ENCODE data around the gene SLX4IP. TPM values are rescaled to one million over a fixed set of nuclear protein-coding genes. Genes with fewer than 3 reads are reported as not detected.

The SLX4IP gene
- total RNA-seq (2016; rRNA removed; fragmentation: Illumina TruSeq; extraction: Trizol) (7.3 and 9.5 TPM in 2 replicates), polyA plus RNA-seq (2011; rRNA removed) (3.1 and 3.6 TPM in 2 replicates), polyA minus RNA-seq (2011; rRNA and poly(A)+ RNA removed; ENCODE audit: low replicate concordance) (4.8 and 8.5 TPM in 2 replicates), Bru-seq, nascent RNA (percentile 72 among the genes with signal in this experiment), BruChase-seq, experiment 1, labeled RNA remaining after a 6-hour chase (percentile 58 among the genes with signal in this experiment), BruChase-seq, experiment 2, labeled RNA remaining after a 2-hour chase (percentile 72 among the genes with signal in this experiment)
- 0.81 and 0.97 TPM in 2 replicates for total RNA-seq (2016; cell fraction: cytosol; rRNA removed; fragmentation: Illumina TruSeq; extraction: Trizol; ENCODE audit: low read depth)
- total RNA-seq (2016; cell fraction: insoluble cytoplasmic fraction; rRNA removed; fragmentation: Illumina TruSeq; extraction: Trizol): 6.8 and 8.5 TPM in 2 replicates
- total RNA-seq (2016; cell fraction: membrane; rRNA removed; fragmentation: Illumina TruSeq; extraction: Trizol): 3.8 and 4.3 TPM in 2 replicates
- 9.5 and 10.9 TPM in 2 replicates for total RNA-seq (2016; cell fraction: nucleus; rRNA removed; fragmentation: Illumina TruSeq; extraction: Trizol)
- 1.6 and 1.8 TPM in 2 replicates for polyA plus RNA-seq (2011; cell fraction: cytosol; rRNA removed)
- 5.5 and 5.7 TPM in 2 replicates for polyA plus RNA-seq (2011; cell fraction: nucleus; rRNA removed)
- polyA plus RNA-seq (2012): 2.5 and 3.1 TPM in 2 replicates
- polyA plus RNA-seq (2016; cell fraction: cytosol; fragmentation: Illumina TruSeq; extraction: Trizol; ENCODE audit: low read depth): 0.32 and 0.38 TPM in 2 replicates
- 4.0 TPM in 2 replicates for polyA plus RNA-seq (2016; cell fraction: insoluble cytoplasmic fraction; fragmentation: Illumina TruSeq; extraction: Trizol; ENCODE audit: low read depth)
- polyA plus RNA-seq (2016; cell fraction: membrane; fragmentation: Illumina TruSeq; extraction: Trizol; ENCODE audit: low read depth): 1.1 and 1.2 TPM in 2 replicates
- polyA plus RNA-seq (2016; cell fraction: nucleus; fragmentation: Illumina TruSeq; extraction: Trizol; ENCODE audit: insufficient read depth, low read depth): 9.4 and 10.0 TPM in 2 replicates
- 7.0 and 7.6 TPM in 2 replicates for polyA minus RNA-seq (2011; cell fraction: cytosol; rRNA and poly(A)+ RNA removed)
- 17.0 and 21.4 TPM in 2 replicates for polyA minus RNA-seq (2011; cell fraction: nucleus; rRNA and poly(A)+ RNA removed)
- long read RNA-seq, experiment 1, full-length matches to known transcripts: 1 of 14 reads
- long read RNA-seq, experiment 1, partial matches to known transcripts: 1 of 14 reads
- long read RNA-seq, experiment 1, other reads (novel, unspliced or antisense): 12 of 14 reads
- long read RNA-seq, experiment 2, partial matches to known transcripts: 0 of 8 reads
- long read RNA-seq, experiment 2, other reads (novel, unspliced or antisense): 8 of 8 reads

DNA sequence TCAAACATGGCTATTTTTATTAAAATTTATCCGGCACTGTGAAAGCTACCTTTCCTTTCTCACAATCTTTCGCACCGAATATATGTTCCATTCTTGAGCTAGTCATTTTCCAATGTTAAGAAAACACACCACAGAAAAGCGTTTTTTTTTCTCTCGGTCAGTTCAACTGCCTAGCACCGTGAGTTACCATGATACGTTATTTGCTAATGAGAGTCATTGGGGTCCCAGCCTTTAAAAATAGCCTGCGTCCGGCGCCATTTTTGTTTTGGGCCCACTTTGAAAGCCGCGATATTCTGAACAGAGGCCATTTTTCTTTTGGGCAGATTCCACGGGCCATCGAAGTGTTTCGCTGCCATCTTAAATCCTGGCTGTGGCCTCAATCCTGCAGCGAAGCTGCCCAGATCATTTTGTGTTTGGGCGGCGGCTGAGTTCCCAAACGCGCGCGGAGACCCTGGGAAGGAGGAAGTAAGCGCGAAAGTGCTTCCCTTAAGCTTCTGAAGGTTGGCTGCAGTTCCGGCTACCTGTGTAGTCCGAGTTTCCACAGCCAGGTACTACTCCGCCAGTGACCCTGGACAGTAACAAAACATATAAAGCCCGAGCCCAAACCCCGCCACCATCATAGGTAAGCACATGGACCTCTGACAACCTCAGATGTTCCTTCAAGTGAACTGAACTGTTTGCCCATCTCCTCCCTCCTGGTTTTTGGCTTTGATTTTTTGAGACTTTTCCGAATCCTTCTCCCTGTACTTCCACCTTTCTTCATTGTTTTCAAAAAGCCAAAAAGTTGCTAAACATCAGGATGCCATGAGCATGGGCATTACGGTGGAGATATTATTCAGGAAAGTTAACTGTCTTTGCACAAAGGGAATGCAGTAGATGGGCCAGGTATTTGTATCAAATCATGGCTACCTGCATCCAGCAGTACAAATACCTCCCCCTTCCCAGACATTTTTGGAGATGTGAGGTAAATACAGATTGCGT lies at the start of gene SLX4IP:
TSS of gene SLX4IP (plus strand) at position 474 of the 981 bp plus-strand sequence. CDS start 22,900 bp downstream, outside the sequence.
- H3K36me3 ChIP-seq (replicated peaks in 1 of 2; ENCODE audit: control insufficient read depth in 1 of 2, insufficient read depth in 2 of 2, low read length in 2 of 2): no peaks in the 10 kb centered on the region
- intact Hi-C loops (cut with micrococcal nuclease; ENCODE audit: unreplicated experiment) (loop anchor here (1.0 to 10.0 kb wide), 7 partner anchors 64 to 840 kb away; no protein-coding TSS in a partner anchor), in situ Hi-C loops (cut with HindIII; ENCODE audit: extremely low pct_ligation_motif_present, low pct_unique_long_range_greater_than_20kb) (loop anchor here (5.0 to 25.0 kb wide), 3 partner anchors 107 to 1102 kb away; no protein-coding TSS in a partner anchor)
- H3K79me2 ChIP-seq (ENCODE audit: insufficient read depth, low read length): peaks cover 65% of the 10 kb centered on the region
- H3K27me3 ChIP-seq (ENCODE audit: control insufficient read depth in 1 of 2, insufficient read depth in 2 of 2, low read length in 2 of 2): no peaks in the 10 kb centered on the region; a peak in 1 of 5 replicates
- peak within 1 kb of the TSS; percentile 92 for H3K9ac ChIP-seq (ENCODE audit: insufficient read depth, low read depth, low read length)
- peak; percentile 99 for DNase-seq (ENCODE audit: low spot score)
- no peaks in the 10 kb centered on the region for H3K9me3 ChIP-seq (ENCODE audit: low read length)
- peaks cover 51% of the 10 kb centered on the region for H3K4me1 ChIP-seq (ENCODE audit: insufficient read depth, low read length)
- H3K4me3 ChIP-seq (replicated peaks in 1 of 3; ENCODE audit: insufficient read depth in 1 of 3, low read depth in 2 of 3, low read length in 3 of 3): peak within 1 kb of the TSS; percentile 80 to 91 (median 90)
- no peaks in the 10 kb centered on the region for H4K20me1 ChIP-seq (ENCODE audit: insufficient read depth, low read length)
- FAIRE-seq: peak; percentile 65
- H3K4me2 ChIP-seq (ENCODE audit: low read depth, low read length): peak within 1 kb of the TSS; percentile 80
- TSS peak; percentile 71 for BruUV-seq (replicated peaks)
- POLR2A ChIA-PET: interaction anchor here (0.6 to 2.8 kb wide), 50 partner anchors 10 to 832 kb away, joined by 3 to 46 read pairs (median 7); partner anchors contain the start of genes ANKEF1 and JAG1
- peak within 1 kb of the TSS; percentile 93 for H2AFZ ChIP-seq (ENCODE audit: low read length)
- CTCF ChIA-PET (ENCODE audit: low intra/inter-chr PET ratio, low total read pairs): no interaction called here
- H3K27ac ChIP-seq (ENCODE audit: extremely low read length, insufficient read depth, low read length): peak within 1 kb of the TSS; percentile 85
- under 1% methylated on average over 32 of the region's 32 CpGs for WGBS (ENCODE audit: low lambda C conversion rate)
- ATAC-seq: peak; percentile 80
- TF ChIP-seq, protein P1, sequence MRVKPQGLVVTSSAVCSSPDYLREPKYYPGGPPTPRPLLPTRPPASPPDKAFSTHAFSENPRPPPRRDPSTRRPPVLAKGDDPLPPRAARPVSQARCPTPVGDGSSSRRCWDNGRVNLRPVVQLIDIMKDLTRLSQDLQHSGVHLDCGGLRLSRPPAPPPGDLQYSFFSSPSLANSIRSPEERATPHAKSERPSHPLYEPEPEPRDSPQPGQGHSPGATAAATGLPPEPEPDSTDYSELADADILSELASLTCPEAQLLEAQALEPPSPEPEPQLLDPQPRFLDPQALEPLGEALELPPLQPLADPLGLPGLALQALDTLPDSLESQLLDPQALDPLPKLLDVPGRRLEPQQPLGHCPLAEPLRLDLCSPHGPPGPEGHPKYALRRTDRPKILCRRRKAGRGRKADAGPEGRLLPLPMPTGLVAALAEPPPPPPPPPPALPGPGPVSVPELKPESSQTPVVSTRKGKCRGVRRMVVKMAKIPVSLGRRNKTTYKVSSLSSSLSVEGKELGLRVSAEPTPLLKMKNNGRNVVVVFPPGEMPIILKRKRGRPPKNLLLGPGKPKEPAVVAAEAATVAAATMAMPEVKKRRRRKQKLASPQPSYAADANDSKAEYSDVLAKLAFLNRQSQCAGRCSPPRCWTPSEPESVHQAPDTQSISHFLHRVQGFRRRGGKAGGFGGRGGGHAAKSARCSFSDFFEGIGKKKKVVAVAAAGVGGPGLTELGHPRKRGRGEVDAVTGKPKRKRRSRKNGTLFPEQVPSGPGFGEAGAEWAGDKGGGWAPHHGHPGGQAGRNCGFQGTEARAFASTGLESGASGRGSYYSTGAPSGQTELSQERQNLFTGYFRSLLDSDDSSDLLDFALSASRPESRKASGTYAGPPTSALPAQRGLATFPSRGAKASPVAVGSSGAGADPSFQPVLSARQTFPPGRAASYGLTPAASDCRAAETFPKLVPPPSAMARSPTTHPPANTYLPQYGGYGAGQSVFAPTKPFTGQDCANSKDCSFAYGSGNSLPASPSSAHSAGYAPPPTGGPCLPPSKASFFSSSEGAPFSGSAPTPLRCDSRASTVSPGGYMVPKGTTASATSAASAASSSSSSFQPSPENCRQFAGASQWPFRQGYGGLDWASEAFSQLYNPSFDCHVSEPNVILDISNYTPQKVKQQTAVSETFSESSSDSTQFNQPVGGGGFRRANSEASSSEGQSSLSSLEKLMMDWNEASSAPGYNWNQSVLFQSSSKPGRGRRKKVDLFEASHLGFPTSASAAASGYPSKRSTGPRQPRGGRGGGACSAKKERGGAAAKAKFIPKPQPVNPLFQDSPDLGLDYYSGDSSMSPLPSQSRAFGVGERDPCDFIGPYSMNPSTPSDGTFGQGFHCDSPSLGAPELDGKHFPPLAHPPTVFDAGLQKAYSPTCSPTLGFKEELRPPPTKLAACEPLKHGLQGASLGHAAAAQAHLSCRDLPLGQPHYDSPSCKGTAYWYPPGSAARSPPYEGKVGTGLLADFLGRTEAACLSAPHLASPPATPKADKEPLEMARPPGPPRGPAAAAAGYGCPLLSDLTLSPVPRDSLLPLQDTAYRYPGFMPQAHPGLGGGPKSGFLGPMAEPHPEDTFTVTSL (CRISPR knock-in tag; IDR thresholded peaks at IDR 0.05; ENCODE audit: borderline replicate concordance): peak; percentile 80; the same call in 1 of the 2 replicates
- TF ChIP-seq ZNF256 (CRISPR knock-in tag; conservative IDR thresholded peaks at IDR 0.05) (no peak), RARA (CRISPR knock-in tag; IDR thresholded peaks at IDR 0.05) (peak; percentile 32), ERF (CRISPR knock-in tag; IDR thresholded peaks at IDR 0.05) (peak; percentile 27; the same call in 1 of the 2 replicates), TP53 (CRISPR knock-in tag; conservative IDR thresholded peaks at IDR 0.05) (peak; percentile 86; the same call in 1 of the 2 replicates)
- TF ChIP-seq, protein P2, sequence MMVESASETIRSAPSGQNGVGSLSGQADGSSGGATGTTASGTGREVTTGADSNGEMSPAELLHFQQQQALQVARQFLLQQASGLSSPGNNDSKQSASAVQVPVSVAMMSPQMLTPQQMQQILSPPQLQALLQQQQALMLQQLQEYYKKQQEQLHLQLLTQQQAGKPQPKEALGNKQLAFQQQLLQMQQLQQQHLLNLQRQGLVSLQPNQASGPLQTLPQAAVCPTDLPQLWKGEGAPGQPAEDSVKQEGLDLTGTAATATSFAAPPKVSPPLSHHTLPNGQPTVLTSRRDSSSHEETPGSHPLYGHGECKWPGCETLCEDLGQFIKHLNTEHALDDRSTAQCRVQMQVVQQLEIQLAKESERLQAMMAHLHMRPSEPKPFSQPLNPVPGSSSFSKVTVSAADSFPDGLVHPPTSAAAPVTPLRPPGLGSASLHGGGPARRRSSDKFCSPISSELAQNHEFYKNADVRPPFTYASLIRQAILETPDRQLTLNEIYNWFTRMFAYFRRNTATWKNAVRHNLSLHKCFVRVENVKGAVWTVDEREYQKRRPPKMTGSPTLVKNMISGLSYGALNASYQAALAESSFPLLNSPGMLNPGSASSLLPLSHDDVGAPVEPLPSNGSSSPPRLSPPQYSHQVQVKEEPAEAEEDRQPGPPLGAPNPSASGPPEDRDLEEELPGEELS (CRISPR knock-in tag; IDR thresholded peaks at IDR 0.05): peak; percentile 29; the same call in 1 of the 2 replicates
- TF ChIP-seq, protein P3, sequence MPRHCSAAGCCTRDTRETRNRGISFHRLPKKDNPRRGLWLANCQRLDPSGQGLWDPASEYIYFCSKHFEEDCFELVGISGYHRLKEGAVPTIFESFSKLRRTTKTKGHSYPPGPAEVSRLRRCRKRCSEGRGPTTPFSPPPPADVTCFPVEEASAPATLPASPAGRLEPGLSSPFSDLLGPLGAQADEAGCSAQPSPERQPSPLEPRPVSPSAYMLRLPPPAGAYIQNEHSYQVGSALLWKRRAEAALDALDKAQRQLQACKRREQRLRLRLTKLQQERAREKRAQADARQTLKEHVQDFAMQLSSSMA (CRISPR knock-in tag; IDR thresholded peaks at IDR 0.05): 0 out of 2 replicates have a peak, but pooled peaks have one; percentile 44
